OCI-LY7 (cell line): ENCODE data around the gene RAB20. TPM values are rescaled to one million over a fixed set of nuclear protein-coding genes. Genes with fewer than 3 reads are reported as not detected.

ENCODE experiments used
- BruUV-seq: library from RNA; stranded (reverse); fragments of 400-500 nt; replicated peaks from 2 replicates; lab custom pipeline; 2021; lab: Mats Ljungman, UMichigan
- CTCF ChIA-PET: fragments of 300-600 bp; sonication (Branson Sonifier 250); formaldehyde crosslinking; loops from one replicate; lab custom pipeline; 2022; ENCODE audit warnings: antibody characterized with exemption; ENCODE audit not compliant: unreplicated experiment; lab: Charles Lee
- POLR2A ChIA-PET: fragments of 300-600 bp; sonication (Branson Sonifier 250); formaldehyde crosslinking; loops from one replicate; lab custom pipeline; 2022; ENCODE audit warnings: antibody characterized with exemption; lab: Charles Lee
- DNase-seq: peaks from one replicate; pipeline ENCODE4 v3.0.0-alpha.2; 2015; ENCODE audit warnings: low spot score
- H2AFZ ChIP-seq: fragments of 200-600 bp; sonication (generic), shearing (Covaris generic); 2 replicates; pipeline ENCODE4 v1.6.1; 2014; ENCODE audit warnings: mild to moderate bottlenecking, antibody characterized with exemption, low read length, moderate library complexity
- H3K27ac ChIP-seq: fragments of 200-600 bp; sonication (generic); 2 replicates; pipeline ENCODE4 v1.5.1; 2014; ENCODE audit warnings: mixed run types, low read depth, mild to moderate bottlenecking, moderate library complexity, low read length, inconsistent platforms; ENCODE audit not compliant: poor library complexity, severe bottlenecking
- H3K36me3 ChIP-seq: fragments of 200-600 bp; sonication (generic); 2 replicates; pipeline ENCODE4 v1.6.1; 2014; ENCODE audit warnings: mild to moderate bottlenecking, antibody characterized with exemption, low read length, moderate library complexity, mixed read lengths; ENCODE audit not compliant: insufficient read depth
- H3K4me1 ChIP-seq: fragments of 200-600 bp; sonication (generic); 2 replicates; pipeline ENCODE4 v1.5.1; 2014; ENCODE audit warnings: mild to moderate bottlenecking, low read length; ENCODE audit not compliant: insufficient read depth, poor library complexity, severe bottlenecking
- H3K4me2 ChIP-seq: fragments of 200-600 bp; sonication (generic); 2 replicates; pipeline ENCODE4 v1.6.1; 2014; ENCODE audit warnings: mild to moderate bottlenecking, low read length
- H3K4me3 ChIP-seq: fragments of 200-600 bp; sonication (generic); 2 replicates; pipeline ENCODE4 v1.5.1; 2014; ENCODE audit warnings: mild to moderate bottlenecking, low read depth, low read length; ENCODE audit not compliant: poor library complexity, severe bottlenecking
- H3K79me2 ChIP-seq: fragments of 200-600 bp; sonication (generic); 2 replicates; pipeline ENCODE4 v1.6.1; 2016; ENCODE audit warnings: low read depth, mild to moderate bottlenecking, low read length, moderate library complexity, mixed read lengths; ENCODE audit not compliant: insufficient read depth
- H3K9me2 ChIP-seq: fragments of 200-600 bp; sonication (generic); 2 replicates; pipeline ENCODE4 v1.6.1; 2016; ENCODE audit warnings: mild to moderate bottlenecking, low read length, mixed read lengths; ENCODE audit not compliant: insufficient read depth
- H3K9me3 ChIP-seq: fragments of 200-600 bp; sonication (generic); 2 replicates; pipeline ENCODE4 v1.6.1; 2014; ENCODE audit warnings: mild to moderate bottlenecking, mixed run types, low read length, mixed read lengths
- H4K20me1 ChIP-seq: fragments of 200-600 bp; sonication (generic); 2 replicates; pipeline ENCODE4 v1.6.1; 2014; ENCODE audit warnings: mild to moderate bottlenecking, antibody characterized with exemption, low read length, moderate library complexity, mixed read lengths; ENCODE audit not compliant: insufficient read depth
- CTCF ChIP-seq: fragments of 200-600 bp; sonication (generic); conservative IDR thresholded peaks from 2 replicates; pipeline ENCODE4 v1.5.1; 2014; ENCODE audit warnings: mild to moderate bottlenecking, antibody characterized with exemption, low read length, moderate library complexity, mixed read lengths
- EZH2phosphoT487 ChIP-seq: fragments of 200-600 bp; sonication (generic); IDR thresholded peaks from 2 replicates; pipeline ENCODE4 v1.6.1; 2018; ENCODE audit warnings: low read depth, borderline replicate concordance, mild to moderate bottlenecking, mixed run types, antibody characterized with exemption, low read length, moderate library complexity, mixed read lengths
- intact Hi-C: fragments of 100-400 bp; cut with micrococcal nuclease; formaldehyde crosslinking; loops from one replicate; pipeline ENCODE4 v1.10.0; 2022; ENCODE audit not compliant: unreplicated experiment
- total RNA-seq, 2 experiments: library from RNA; depleted of rRNA in 1 of 2; stranded (reverse); fragments of >200 nt in 1 of 2; shearing (Covaris generic) in 1 of 2; gene quantifications; 2 replicates each; pipeline ENCODE4 v1.2.3, GENCODE V29; 2014 to 2022

Gene RAB20
- total RNA-seq, 2 experiments from 2014 or later, result not detected

GRCh38 chr13:110600261-110600819 lies 38.8 kb upstream of the RAB20 start:
- H2AFZ ChIP-seq, result no peak overlapping the region
- POLR2A ChIA-PET, result interaction anchor here (0.6 kb wide), 1 partner anchor 1556 kb away, joined by 3 read pairs; no protein-coding TSS in a partner anchor
- no peaks in the 10 kb centered on the region for H3K9me2 ChIP-seq
- H3K9me3 ChIP-seq, result no peaks in the 10 kb centered on the region
- no peak overlapping the region for H3K4me3 ChIP-seq
- no peak for DNase-seq
- no TSS peak for BruUV-seq
- H3K4me2 ChIP-seq, result no peak overlapping the region
- H3K36me3 ChIP-seq, result no peaks in the 10 kb centered on the region
- H3K79me2 ChIP-seq, result no peaks in the 10 kb centered on the region
- intact Hi-C loops, result no loop called here
- no peaks in the 10 kb centered on the region for H3K4me1 ChIP-seq
- H4K20me1 ChIP-seq, result no peaks in the 10 kb centered on the region
- CTCF ChIA-PET, result no interaction called here
- H3K27ac ChIP-seq, result no peak overlapping the region
- TF ChIP-seq EZH2phosphoT487, result no peak

GRCh38 chr13:110597041-110597689 lies 35.6 kb upstream of the RAB20 start:
- H3K4me2 ChIP-seq, result no peak overlapping the region

More at GRCh38 chr13:110597041-110597689, 35.6 kb upstream of the RAB20 start:
- intact Hi-C loops, result loop anchor here (10.0 kb wide), 2 partner anchors 142 to 328 kb away; no protein-coding TSS in a partner anchor
- Histone ChIP-seq H3K4me3 (no peak overlapping the region), H3K9me3 (no peaks in the 10 kb centered on the region), H3K4me1 (no peaks in the 10 kb centered on the region), H4K20me1 (no peaks in the 10 kb centered on the region), H2AFZ (no peak overlapping the region), H3K27ac (no peak overlapping the region), H3K36me3 (no peaks in the 10 kb centered on the region), H3K79me2 (no peaks in the 10 kb centered on the region), H3K9me2 (no peaks in the 10 kb centered on the region)
- TF ChIP-seq EZH2phosphoT487 (no peak), CTCF (no peak)
- ChIA-PET POLR2A (interaction anchor here (1.5 kb wide), 1 partner anchor 13 kb away, joined by 3 read pairs; no protein-coding TSS in a partner anchor), CTCF (no interaction called here)
- DNase-seq, result no peak
- BruUV-seq, result no TSS peak
